Measurements from ENCODE around the gene ZNF555. TPM values are rescaled to one million over a fixed set of nuclear protein-coding genes. Genes with fewer than 3 reads are reported as not detected.

Gene ZNF555
- total and polyA plus RNA-seq, 9 of the 15 experiments (the other 6 are each of a cell fraction or from before 2014, with no cell fraction given) = 2.0 to 6.7 (median 5.4) TPM

GRCh38 chr19:2802826-2803225, 38.4 kb upstream of the ZNF555 start (continued):
- TF ChIP-seq ZNF407 (IDR thresholded peaks at IDR 0.05; ENCODE audit: low read depth) (no peak), SIN3A (IDR thresholded peaks at IDR 0.05; ENCODE audit: borderline replicate concordance in 2 of 2, control insufficient read depth in 1 of 2, low read depth in 2 of 2, low read length in 2 of 2) (no peak), FOXP4 (CRISPR knock-in tag; IDR thresholded peaks at IDR 0.05; ENCODE audit: borderline replicate concordance) (no peak)

All from K562 (cell line).